ENCODE results near the gene ALDH3A2.
"Not testable (repeated sequence)": the region's sequence is repeated elsewhere in the genome, so short reads cannot be mapped to it uniquely, and the experiment has no call there.

ALDH3A2 gene

GRCh38 chr17:19678581-19679453 lies 30.3 kb downstream of the ALDH3A2 start:
- DNase-seq (ENCODE audit: low read depth) = no peak

GRCh38 chr17:19683117-19683516 lies 34.6 kb downstream of the ALDH3A2 start:
- DNase-seq (ENCODE audit: low read depth) = no peak

GRCh38 chr17:19684909-19685580 lies 36.5 kb downstream of the ALDH3A2 start:
- not testable (repeated sequence) for DNase-seq (ENCODE audit: low read depth)

GRCh38 chr17:19686400-19687090 lies 38.0 kb downstream of the ALDH3A2 start:
- no peak for DNase-seq (ENCODE audit: low read depth)

- no peak for DNase-seq (ENCODE audit: low read depth)
These were observed 53.7 kb downstream of the ALDH3A2 start for GRCh38 chr17:19702217-19702641.

GRCh38 chr17:19703106-19703827 lies 54.7 kb downstream of the ALDH3A2 start:
- DNase-seq (ENCODE audit: low read depth) = no peak

GRCh38 chr17:19703828-19704613 lies 55.5 kb downstream of the ALDH3A2 start:
- no peak for DNase-seq (ENCODE audit: low read depth)

GRCh38 chr17:19705201-19705600 lies 56.6 kb downstream of the ALDH3A2 start:
- no peak for DNase-seq (ENCODE audit: low read depth)

- no peak for DNase-seq (ENCODE audit: low read depth)
These were observed 57.5 kb downstream of the ALDH3A2 start for GRCh38 chr17:19705771-19706770.

- no peak for DNase-seq (ENCODE audit: low read depth)
These were observed 58.5 kb downstream of the ALDH3A2 start for GRCh38 chr17:19706791-19707727.

GRCh38 chr17:19707728-19708221 lies 59.2 kb downstream of the ALDH3A2 start:
- no peak for DNase-seq (ENCODE audit: low read depth)

GRCh38 chr17:19708431-19709175 lies 60.1 kb downstream of the ALDH3A2 start:
- DNase-seq (ENCODE audit: low read depth) = no peak

GRCh38 chr17:19709841-19710240 lies 61.3 kb downstream of the ALDH3A2 start:
- DNase-seq (ENCODE audit: low read depth) = no peak

- no peak for DNase-seq (ENCODE audit: low read depth)
These were observed 64.0 kb downstream of the ALDH3A2 start for GRCh38 chr17:19712436-19713004.

- DNase-seq (ENCODE audit: low read depth) = no peak
These were observed 64.9 kb downstream of the ALDH3A2 start for GRCh38 chr17:19713462-19713861.

GRCh38 chr17:19713901-19714361 lies 65.4 kb downstream of the ALDH3A2 start:
- DNase-seq (ENCODE audit: low read depth) = no peak

All from stimulated activated CD8-positive, alpha-beta memory T cell treated with anti-CD3 and anti-CD28 coated beads, Interleukin-15, amount 100 ng/mL, for 1 hour (primary cell).